ENCODE measurements around the gene TMEM250.

Gene TMEM250

GRCh38 chr9:136141682-136142413 is 23.2 kb upstream of the TMEM250 start:
- no peak for TF ChIP-seq CTCF (IDR thresholded peaks at IDR 0.05; ENCODE audit: insufficient read depth, low read length, poor library complexity, severe bottlenecking)
- Histone ChIP-seq H3K36me3 (ENCODE audit: control insufficient read depth, insufficient read depth, low read length) (no peaks in the 10 kb centered on the region), H3K4me3 (replicated peaks; ENCODE audit: low read depth, low read length) (no peak overlapping the region), H3K27me3 (replicated peaks; ENCODE audit: control insufficient read depth, insufficient read depth, low read length) (no peaks in the 10 kb centered on the region; the same call in 1 of the 2 replicates)
- no peak for DNase-seq (ENCODE audit: extremely low read depth, insufficient read length)

- no peak for DNase-seq (ENCODE audit: extremely low read depth, insufficient read length)
- no peaks in the 10 kb centered on the region; the same call in 1 of the 2 replicates for H3K27me3 ChIP-seq (replicated peaks; ENCODE audit: control insufficient read depth, insufficient read depth, low read length)
- no peak overlapping the region for H3K4me3 ChIP-seq (replicated peaks; ENCODE audit: low read depth, low read length)
- H3K36me3 ChIP-seq (ENCODE audit: control insufficient read depth, insufficient read depth, low read length): no peaks in the 10 kb centered on the region
- no peak for TF ChIP-seq CTCF (IDR thresholded peaks at IDR 0.05; ENCODE audit: insufficient read depth, low read length, poor library complexity, severe bottlenecking)
Measured at GRCh38 chr9:136140966-136141365, 22.3 kb upstream of the TMEM250 start.

GRCh38 chr9:136140046-136140445 is 21.4 kb upstream of the TMEM250 start:
- no peak for DNase-seq (ENCODE audit: extremely low read depth, insufficient read length)
- H3K27me3 ChIP-seq (replicated peaks; ENCODE audit: control insufficient read depth, insufficient read depth, low read length): no peaks in the 10 kb centered on the region; the same call in 1 of the 2 replicates
- no peak for TF ChIP-seq CTCF (IDR thresholded peaks at IDR 0.05; ENCODE audit: insufficient read depth, low read length, poor library complexity, severe bottlenecking)

GRCh38 chr9:136138566-136138965 is 19.9 kb upstream of the TMEM250 start:
- no peak for DNase-seq (ENCODE audit: extremely low read depth, insufficient read length)
- peak; percentile 57 for TF ChIP-seq CTCF (IDR thresholded peaks at IDR 0.05; ENCODE audit: insufficient read depth, low read length, poor library complexity, severe bottlenecking)
- Histone ChIP-seq H3K27me3 (replicated peaks; ENCODE audit: control insufficient read depth, insufficient read depth, low read length) (no peaks in the 10 kb centered on the region; the same call in 1 of the 2 replicates), H3K36me3 (ENCODE audit: control insufficient read depth, insufficient read depth, low read length) (no peaks in the 10 kb centered on the region), H3K4me3 (replicated peaks; ENCODE audit: low read depth, low read length) (no peak overlapping the region)

More at GRCh38 chr9:136140046-136140445, 21.4 kb upstream of the TMEM250 start:
- Histone ChIP-seq H3K4me3 (replicated peaks; ENCODE audit: low read depth, low read length) (no peak overlapping the region), H3K36me3 (ENCODE audit: control insufficient read depth, insufficient read depth, low read length) (no peaks in the 10 kb centered on the region)

GRCh38 chr9:136137321-136138265 is 18.9 kb upstream of the TMEM250 start:
- no peak for DNase-seq (ENCODE audit: extremely low read depth, insufficient read length)
- Histone ChIP-seq H3K4me3 (replicated peaks; ENCODE audit: low read depth, low read length) (no peak overlapping the region), H3K27me3 (replicated peaks; ENCODE audit: control insufficient read depth, insufficient read depth, low read length) (no peaks in the 10 kb centered on the region; the same call in 1 of the 2 replicates), H3K36me3 (ENCODE audit: control insufficient read depth, insufficient read depth, low read length) (no peaks in the 10 kb centered on the region)
- no peak for TF ChIP-seq CTCF (IDR thresholded peaks at IDR 0.05; ENCODE audit: insufficient read depth, low read length, poor library complexity, severe bottlenecking)
